ENCODE data around the gene KRR1. TPM values are rescaled to one million over a fixed set of nuclear protein-coding genes. Genes with fewer than 3 reads are reported as not detected.

KRR1 gene
- total RNA-seq, 2 experiments from 2014 or later = 144 to 148 TPM

GRCh38 chr12:75543529-75543928 lies 32.1 kb upstream of the KRR1 start:
- no peak overlapping the region for H3K27ac Mint-ChIP-seq
- ChIA-PET CTCF (interaction anchor here (1.6 kb wide), 1 partner anchor 15 kb away, joined by 4 read pairs; no protein-coding TSS in a partner anchor), POLR2A (no interaction called here)
- Histone ChIP-seq H3K27ac (ENCODE audit: low read depth in 1 of 2, low read length in 2 of 2) (no peak overlapping the region), H3K4me3 (ENCODE audit: low read length) (no peak overlapping the region), H3K27me3 (ENCODE audit: control insufficient read depth in 1 of 2, insufficient read depth in 2 of 2, low read length in 2 of 2) (peaks cover 4 to 6% of the 10 kb centered on the region in 2 experiments), H3K9me3 (ENCODE audit: control insufficient read depth in 1 of 2, insufficient read depth in 1 of 2, low read length in 2 of 2) (no peaks in the 10 kb centered on the region), H3K4me1 (ENCODE audit: insufficient read depth, low read length) (no peaks in the 10 kb centered on the region), H3K36me3 (ENCODE audit: insufficient read depth, low read length) (no peaks in the 10 kb centered on the region)
- no peak for DNase-seq
- intact Hi-C loops (cut with DNase I, micrococcal nuclease) = no loop called here
- no peaks in the 10 kb centered on the region for H3K36me3 Mint-ChIP-seq (ENCODE audit: low read depth)
- no peak overlapping the region for H3K4me3 Mint-ChIP-seq
- no peaks in the 10 kb centered on the region for H3K9me3 Mint-ChIP-seq
- no peak for ATAC-seq (ENCODE audit: poor library complexity)
- no peak for TF ChIP-seq CTCF (IDR thresholded peaks at IDR 0.05)
- no peaks in the 10 kb centered on the region for H3K4me1 Mint-ChIP-seq (ENCODE audit: low read depth)
- H3K27me3 Mint-ChIP-seq = peaks cover 41% of the 10 kb centered on the region

GRCh38 chr12:75542942-75543341 lies 31.5 kb upstream of the KRR1 start:
- Mint-ChIP-seq H3K4me1 (ENCODE audit: low read depth) (no peaks in the 10 kb centered on the region), H3K27ac (no peak overlapping the region), H3K36me3 (ENCODE audit: low read depth) (no peaks in the 10 kb centered on the region), H3K27me3 (peaks cover 41% of the 10 kb centered on the region), H3K9me3 (no peaks in the 10 kb centered on the region), H3K4me3 (no peak overlapping the region)
- no peak for TF ChIP-seq CTCF (IDR thresholded peaks at IDR 0.05)
- ChIA-PET CTCF (interaction anchor here (1.6 kb wide), 1 partner anchor 16 kb away, joined by 4 read pairs; no protein-coding TSS in a partner anchor), POLR2A (no interaction called here)
- no peak for ATAC-seq (ENCODE audit: poor library complexity)
- no peak for DNase-seq
- no peak overlapping the region for H3K4me3 ChIP-seq (ENCODE audit: low read length)
- H3K9me3 ChIP-seq (ENCODE audit: control insufficient read depth in 1 of 2, insufficient read depth in 1 of 2, low read length in 2 of 2) = no peaks in the 10 kb centered on the region
- no peaks in the 10 kb centered on the region for H3K4me1 ChIP-seq (ENCODE audit: insufficient read depth, low read length)
- intact Hi-C loops (cut with DNase I, micrococcal nuclease) = no loop called here
- peaks cover 4 to 6% of the 10 kb centered on the region in 2 experiments for H3K27me3 ChIP-seq (ENCODE audit: control insufficient read depth in 1 of 2, insufficient read depth in 2 of 2, low read length in 2 of 2)
- no peak overlapping the region for H3K27ac ChIP-seq (ENCODE audit: low read depth in 1 of 2, low read length in 2 of 2)
- no peaks in the 10 kb centered on the region for H3K36me3 ChIP-seq (ENCODE audit: insufficient read depth, low read length)

GRCh38 chr12:75539889-75540288 lies 28.5 kb upstream of the KRR1 start:
- Mint-ChIP-seq H3K4me1 (ENCODE audit: low read depth) (no peaks in the 10 kb centered on the region), H3K4me3 (no peak overlapping the region), H3K9me3 (no peaks in the 10 kb centered on the region), H3K27me3 (peaks cover 19% of the 10 kb centered on the region), H3K36me3 (ENCODE audit: low read depth) (no peaks in the 10 kb centered on the region), H3K27ac (no peak overlapping the region)
- ATAC-seq (ENCODE audit: poor library complexity) = no peak
- TF ChIP-seq CTCF (IDR thresholded peaks at IDR 0.05) = no peak
- ChIA-PET CTCF (no interaction called here), POLR2A (no interaction called here)
- Histone ChIP-seq H3K27me3 (ENCODE audit: control insufficient read depth in 1 of 2, insufficient read depth in 2 of 2, low read length in 2 of 2) (peaks cover 0 to 4% of the 10 kb centered on the region in 2 experiments), H3K9me3 (ENCODE audit: control insufficient read depth in 1 of 2, insufficient read depth in 1 of 2, low read length in 2 of 2) (no peaks in the 10 kb centered on the region), H3K4me1 (ENCODE audit: insufficient read depth, low read length) (no peaks in the 10 kb centered on the region), H3K4me3 (ENCODE audit: low read length) (no peak overlapping the region), H3K27ac (ENCODE audit: low read depth in 1 of 2, low read length in 2 of 2) (no peak overlapping the region), H3K36me3 (ENCODE audit: insufficient read depth, low read length) (no peaks in the 10 kb centered on the region)
- no peak for DNase-seq
- intact Hi-C loops (cut with DNase I, micrococcal nuclease) = no loop called here
